Measurements from ENCODE around the gene MBTD1.
"Not testable (repeated sequence)": the region's sequence is repeated elsewhere in the genome, so short reads cannot be mapped to it uniquely, and the experiment has no call there.

The MBTD1 gene

GRCh38 chr17:51250314-51250840, 9.5 kb downstream of the MBTD1 start:
- Histone ChIP-seq H3K4me3 (ENCODE audit: low read length) (no peak overlapping the region), H3K36me3 (ENCODE audit: control insufficient read depth, insufficient read depth, low read length, severe bottlenecking) (peaks cover 47% of the 10 kb centered on the region), H3K27me3 (replicated peaks; ENCODE audit: control insufficient read depth, insufficient read depth, low read length) (no peaks in the 10 kb centered on the region), H3K9me3 (ENCODE audit: control insufficient read depth, low read length) (no peaks in the 10 kb centered on the region), H3K9ac (ENCODE audit: low read length) (no peak overlapping the region), H3K4me1 (ENCODE audit: control insufficient read depth, insufficient read depth, low read length) (peaks cover 6% of the 10 kb centered on the region)
- no peak for DNase-seq (ENCODE audit: low read depth)

- DNase-seq (ENCODE audit: low read depth) = no peak
- H3K27me3 ChIP-seq (replicated peaks; ENCODE audit: control insufficient read depth, insufficient read depth, low read length) = no peaks in the 10 kb centered on the region
- H3K4me1 ChIP-seq (ENCODE audit: control insufficient read depth, insufficient read depth, low read length) = no peaks in the 10 kb centered on the region
- peaks cover 14% of the 10 kb centered on the region for H3K36me3 ChIP-seq (ENCODE audit: control insufficient read depth, insufficient read depth, low read length, severe bottlenecking)
- no peaks in the 10 kb centered on the region for H3K9me3 ChIP-seq (ENCODE audit: control insufficient read depth, low read length)
- no peak overlapping the region for H3K4me3 ChIP-seq (ENCODE audit: low read length)
- H3K9ac ChIP-seq (ENCODE audit: low read length) = no peak overlapping the region
Observed at GRCh38 chr17:51245535-51245934, 14.3 kb downstream of the MBTD1 start.

GRCh38 chr17:51244041-51244440, 15.8 kb downstream of the MBTD1 start:
- Histone ChIP-seq H3K9ac (ENCODE audit: low read length) (no peak overlapping the region), H3K9me3 (ENCODE audit: control insufficient read depth, low read length) (no peaks in the 10 kb centered on the region), H3K4me3 (ENCODE audit: low read length) (no peak overlapping the region), H3K27me3 (replicated peaks; ENCODE audit: control insufficient read depth, insufficient read depth, low read length) (no peaks in the 10 kb centered on the region), H3K4me1 (ENCODE audit: control insufficient read depth, insufficient read depth, low read length) (no peaks in the 10 kb centered on the region), H3K36me3 (ENCODE audit: control insufficient read depth, insufficient read depth, low read length, severe bottlenecking) (peaks cover 14% of the 10 kb centered on the region)
- DNase-seq (ENCODE audit: low read depth) = no peak

- no peak for DNase-seq (ENCODE audit: low read depth)
- Histone ChIP-seq H3K27me3 (replicated peaks; ENCODE audit: control insufficient read depth, insufficient read depth, low read length) (no peaks in the 10 kb centered on the region), H3K36me3 (ENCODE audit: control insufficient read depth, insufficient read depth, low read length, severe bottlenecking) (no peaks in the 10 kb centered on the region), H3K4me1 (ENCODE audit: control insufficient read depth, insufficient read depth, low read length) (no peaks in the 10 kb centered on the region), H3K9me3 (ENCODE audit: control insufficient read depth, low read length) (no peaks in the 10 kb centered on the region), H3K4me3 (ENCODE audit: low read length) (no peak overlapping the region), H3K9ac (ENCODE audit: low read length) (no peak overlapping the region)
Observed at GRCh38 chr17:51240275-51240674, 19.6 kb downstream of the MBTD1 start.

- Histone ChIP-seq H3K4me1 (ENCODE audit: control insufficient read depth, insufficient read depth, low read length) (no peaks in the 10 kb centered on the region), H3K9me3 (ENCODE audit: control insufficient read depth, low read length) (no peaks in the 10 kb centered on the region), H3K4me3 (ENCODE audit: low read length) (no peak overlapping the region), H3K9ac (ENCODE audit: low read length) (no peak overlapping the region), H3K27me3 (replicated peaks; ENCODE audit: control insufficient read depth, insufficient read depth, low read length) (no peaks in the 10 kb centered on the region), H3K36me3 (ENCODE audit: control insufficient read depth, insufficient read depth, low read length, severe bottlenecking) (no peaks in the 10 kb centered on the region)
- DNase-seq (ENCODE audit: low read depth) = no peak
Observed at GRCh38 chr17:51238255-51238887, 21.5 kb downstream of the MBTD1 start.

GRCh38 chr17:51234162-51234561, 25.7 kb downstream of the MBTD1 start:
- peaks cover 12% of the 10 kb centered on the region for H3K4me1 ChIP-seq (ENCODE audit: control insufficient read depth, insufficient read depth, low read length)

GRCh38 chr17:51231999-51232398, 27.9 kb downstream of the MBTD1 start:
- no peaks in the 10 kb centered on the region for H3K36me3 ChIP-seq (ENCODE audit: control insufficient read depth, insufficient read depth, low read length, severe bottlenecking)
- H3K9ac ChIP-seq (ENCODE audit: low read length) = no peak overlapping the region
- H3K9me3 ChIP-seq (ENCODE audit: control insufficient read depth, low read length) = no peaks in the 10 kb centered on the region
- H3K4me3 ChIP-seq (ENCODE audit: low read length) = no peak overlapping the region
- peaks cover 27% of the 10 kb centered on the region for H3K4me1 ChIP-seq (ENCODE audit: control insufficient read depth, insufficient read depth, low read length)
- no peak for DNase-seq (ENCODE audit: low read depth)
- H3K27me3 ChIP-seq (replicated peaks; ENCODE audit: control insufficient read depth, insufficient read depth, low read length) = no peaks in the 10 kb centered on the region

More at GRCh38 chr17:51234162-51234561, 25.7 kb downstream of the MBTD1 start:
- Histone ChIP-seq H3K9ac (ENCODE audit: low read length) (no peak overlapping the region), H3K27me3 (replicated peaks; ENCODE audit: control insufficient read depth, insufficient read depth, low read length) (no peaks in the 10 kb centered on the region), H3K9me3 (ENCODE audit: control insufficient read depth, low read length) (no peaks in the 10 kb centered on the region), H3K4me3 (ENCODE audit: low read length) (no peak overlapping the region), H3K36me3 (ENCODE audit: control insufficient read depth, insufficient read depth, low read length, severe bottlenecking) (no peaks in the 10 kb centered on the region)
- no peak for DNase-seq (ENCODE audit: low read depth)

GRCh38 chr17:51230306-51230705, 29.5 kb downstream of the MBTD1 start:
- Histone ChIP-seq H3K36me3 (ENCODE audit: control insufficient read depth, insufficient read depth, low read length, severe bottlenecking) (no peaks in the 10 kb centered on the region), H3K4me1 (ENCODE audit: control insufficient read depth, insufficient read depth, low read length) (peaks cover 27% of the 10 kb centered on the region), H3K27me3 (replicated peaks; ENCODE audit: control insufficient read depth, insufficient read depth, low read length) (no peaks in the 10 kb centered on the region)

GRCh38 chr17:51229889-51230288, 30.0 kb downstream of the MBTD1 start:
- Histone ChIP-seq H3K27me3 (replicated peaks; ENCODE audit: control insufficient read depth, insufficient read depth, low read length) (no peaks in the 10 kb centered on the region), H3K9me3 (ENCODE audit: control insufficient read depth, low read length) (no peaks in the 10 kb centered on the region)

More at GRCh38 chr17:51230306-51230705, 29.5 kb downstream of the MBTD1 start:
- DNase-seq (ENCODE audit: low read depth) = no peak
- Histone ChIP-seq H3K4me3 (ENCODE audit: low read length) (no peak overlapping the region), H3K9ac (ENCODE audit: low read length) (no peak overlapping the region), H3K9me3 (ENCODE audit: control insufficient read depth, low read length) (no peaks in the 10 kb centered on the region)

GRCh38 chr17:51228161-51228560, 31.7 kb downstream of the MBTD1 start:
- H3K4me1 ChIP-seq (ENCODE audit: control insufficient read depth, insufficient read depth, low read length) = peaks cover 38% of the 10 kb centered on the region
- peak; percentile 76 for DNase-seq (ENCODE audit: low read depth)
- H3K4me3 ChIP-seq (ENCODE audit: low read length) = no peak overlapping the region
- H3K9ac ChIP-seq (ENCODE audit: low read length) = no peak overlapping the region
- H3K36me3 ChIP-seq (ENCODE audit: control insufficient read depth, insufficient read depth, low read length, severe bottlenecking) = peaks cover 3% of the 10 kb centered on the region
- no peaks in the 10 kb centered on the region for H3K9me3 ChIP-seq (ENCODE audit: control insufficient read depth, low read length)
- no peaks in the 10 kb centered on the region for H3K27me3 ChIP-seq (replicated peaks; ENCODE audit: control insufficient read depth, insufficient read depth, low read length)

More at GRCh38 chr17:51229889-51230288, 30.0 kb downstream of the MBTD1 start:
- no peak for DNase-seq (ENCODE audit: low read depth)
- Histone ChIP-seq H3K4me3 (ENCODE audit: low read length) (no peak overlapping the region), H3K9ac (ENCODE audit: low read length) (no peak overlapping the region), H3K36me3 (ENCODE audit: control insufficient read depth, insufficient read depth, low read length, severe bottlenecking) (no peaks in the 10 kb centered on the region), H3K4me1 (ENCODE audit: control insufficient read depth, insufficient read depth, low read length) (peaks cover 27% of the 10 kb centered on the region)

GRCh38 chr17:51225523-51225922, 34.3 kb downstream of the MBTD1 start:
- not testable (repeated sequence) for H3K9me3 ChIP-seq (ENCODE audit: control insufficient read depth, low read length); H3K9ac ChIP-seq (ENCODE audit: low read length); DNase-seq (ENCODE audit: low read depth)

More at GRCh38 chr17:51225523-51225922, 34.3 kb downstream of the MBTD1 start:
- H3K27me3 ChIP-seq (replicated peaks; ENCODE audit: control insufficient read depth, insufficient read depth, low read length); H3K4me3 ChIP-seq (ENCODE audit: low read length): not testable (repeated sequence)
- H3K4me1 ChIP-seq (ENCODE audit: control insufficient read depth, insufficient read depth, low read length) = peaks cover 37% of the 10 kb centered on the region
- peaks cover 21% of the 10 kb centered on the region for H3K36me3 ChIP-seq (ENCODE audit: control insufficient read depth, insufficient read depth, low read length, severe bottlenecking)

Data from adipocyte (in vitro differentiated cells).